Astrocyte of the cerebellum (primary cell): ENCODE measurements around the gene CFAP45.
"Not testable (repeated sequence)": the region's sequence is repeated elsewhere in the genome, so short reads cannot be mapped to it uniquely, and the experiment has no call there.

Experiments used
- DNase-seq: peaks from one replicate; pipeline ENCODE4 v3.0.0-alpha.2; 2011; ENCODE audit warnings: low read depth
- H3K4me3 ChIP-seq: 2 replicates; pipeline ENCODE4 v1.5.1; 2011; ENCODE audit warnings: mild to moderate bottlenecking, low read depth, low read length, moderate library complexity
- CTCF ChIP-seq: IDR thresholded peaks from 2 replicates; pipeline ENCODE4 v1.5.1; 2012; ENCODE audit warnings: low read length, low read depth, moderate library complexity, mild to moderate bottlenecking; ENCODE audit errors: missing control alignments
- in situ Hi-C: cut with HindIII; loops from 2 replicates; pipeline ENCODE4 v1.10.0; 2017; ENCODE audit warnings: low sequenced_read_pairs

Gene CFAP45

GRCh38 chr1:159902541-159902940, 2.6 kb upstream of the CFAP45 start:
- H3K4me3 ChIP-seq: no peak overlapping the region
- no peak for DNase-seq
- in situ Hi-C loops: no loop called here
- no peak for TF ChIP-seq CTCF

DNA sequence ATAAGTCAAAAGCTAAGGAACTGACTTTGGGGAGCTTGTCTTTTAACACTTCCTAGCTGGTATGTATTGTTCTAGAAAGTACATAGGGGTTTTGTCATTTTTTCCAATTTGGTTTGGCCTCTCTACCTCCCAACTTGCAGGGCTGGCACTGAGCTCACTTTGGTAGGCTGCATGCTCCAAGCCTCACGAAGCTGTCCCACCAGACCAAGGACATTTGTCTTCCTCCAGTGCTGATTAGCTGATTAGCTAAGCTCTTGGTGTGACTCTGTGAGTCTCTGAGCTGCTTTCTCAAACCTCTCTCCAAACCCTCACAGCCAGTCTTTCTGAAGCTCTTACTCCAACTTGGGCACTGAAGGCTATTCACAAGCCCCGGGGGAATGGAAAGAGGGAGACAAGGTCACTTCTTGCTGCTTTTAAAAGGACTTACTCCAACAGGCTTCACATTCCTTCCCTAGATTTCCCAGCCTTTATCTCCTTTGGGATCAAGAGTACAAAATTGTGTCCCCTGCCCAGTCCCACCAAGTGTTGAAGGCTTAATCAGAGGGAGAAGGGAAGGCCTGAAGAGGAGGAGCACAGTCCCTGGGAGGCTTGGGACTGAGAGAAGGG, 893 bp upstream of the CFAP45 start:
- in situ Hi-C loops: no loop called here
- H3K4me3 ChIP-seq: no peak overlapping the region
- DNase-seq: no peak
- no peak for TF ChIP-seq CTCF

GRCh38 chr1:159899634-159900033, 331 bp downstream of the CFAP45 start:
- not testable (repeated sequence) for H3K4me3 ChIP-seq

GRCh38 chr1:159898527-159898926, 1.4 kb downstream of the CFAP45 start:
- TF ChIP-seq CTCF: no peak
- no peak for DNase-seq
- in situ Hi-C loops: no loop called here
- H3K4me3 ChIP-seq: no peak overlapping the region

More at GRCh38 chr1:159899634-159900033, 331 bp downstream of the CFAP45 start:
- DNase-seq, in situ Hi-C loops: not testable (repeated sequence)

- TF ChIP-seq CTCF: no peak
- in situ Hi-C loops: no loop called here
- DNase-seq: no peak
- H3K4me3 ChIP-seq: no peak overlapping the region
Measured at GRCh38 chr1:159897962-159898361, 2.0 kb downstream of the CFAP45 start.

DNA sequence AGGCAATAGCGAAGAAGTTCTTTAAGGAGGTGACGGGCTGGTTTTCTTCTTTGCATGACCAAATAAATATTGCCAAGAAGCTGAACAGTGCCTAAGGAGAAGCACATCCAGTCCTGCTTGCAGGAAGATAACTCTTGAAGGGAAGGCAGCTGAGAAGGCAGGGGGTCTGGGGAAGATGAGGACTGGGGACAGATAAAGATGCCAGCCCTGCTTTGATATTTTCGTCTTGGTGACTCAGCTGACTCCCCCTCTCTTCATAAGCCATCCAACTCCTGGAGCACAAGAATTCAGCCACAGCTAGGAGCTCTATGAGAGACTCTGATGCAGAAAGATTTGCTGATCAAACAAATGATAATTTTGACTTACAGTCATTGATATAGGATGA, 3.4 kb downstream of the CFAP45 start:
- in situ Hi-C loops: no loop called here
- no peak for DNase-seq
- no peak for TF ChIP-seq CTCF
- H3K4me3 ChIP-seq: no peak overlapping the region

- TF ChIP-seq CTCF: no peak
- H3K4me3 ChIP-seq: no peak overlapping the region
- no peak for DNase-seq
- in situ Hi-C loops: no loop called here
Measured at GRCh38 chr1:159895836-159896545, 4.0 kb downstream of the CFAP45 start.
